IMR-90 (cell line): ENCODE measurements around the gene PRDX5. TPM values are rescaled to one million over a fixed set of nuclear protein-coding genes. Genes with fewer than 3 reads are reported as not detected.

Experiments used
- ATAC-seq: fragments of 200-7000 bp; cut with Tn5 transposase; 2 replicates; pipeline ENCODE4 v1.9.1; 2020; ENCODE audit warnings: low read depth, mild to moderate bottlenecking, moderate library complexity
- BruUV-seq: library from RNA; stranded (reverse); fragments of 400-500 nt; replicated peaks from 2 replicates; lab custom pipeline; 2021; lab: Mats Ljungman, UMichigan
- CTCF ChIA-PET: fragments of 300-600 bp; formaldehyde crosslinking; extraction: SDS; loops from one replicate; lab custom pipeline; 2021; ENCODE audit warnings: antibody characterized with exemption; lab: Yijun Ruan, JAX
- POLR2A ChIA-PET: fragments of 300-600 bp; sonication (Branson Sonifier 250); formaldehyde crosslinking; loops from one replicate; lab custom pipeline; 2022; ENCODE audit warnings: antibody characterized with exemption; ENCODE audit not compliant: unreplicated experiment; lab: Charles Lee
- DNase-seq: peaks from one replicate; pipeline ENCODE4 v3.0.0; 2013
- H2AFZ ChIP-seq: replicated peaks from 2 replicates; pipeline ENCODE3; 2013; ENCODE audit warnings: low read length, mild to moderate bottlenecking; ENCODE audit not compliant: poor library complexity
- H2AK5ac ChIP-seq: 2 replicates; pipeline ENCODE4 v1.6.1; 2013; ENCODE audit warnings: low read depth, low read length, inconsistent platforms
- H2AK9ac ChIP-seq: replicated peaks from 2 replicates; pipeline ENCODE3; 2013; ENCODE audit warnings: mild to moderate bottlenecking, low read depth, low read length, moderate library complexity; ENCODE audit not compliant: poor library complexity
- H2BK120ac ChIP-seq: 2 replicates; pipeline ENCODE4 v1.6.1; 2013; ENCODE audit warnings: low read depth, low read length, inconsistent platforms
- H2BK15ac ChIP-seq: 3 replicates; pipeline ENCODE4 v1.6.1; 2013; ENCODE audit warnings: low read depth, low read length, inconsistent platforms
- H2BK20ac ChIP-seq: 2 replicates; pipeline ENCODE4 v1.6.1; 2013; ENCODE audit warnings: low read depth, mild to moderate bottlenecking, inconsistent platforms, low read length, moderate library complexity
- H2BK5ac ChIP-seq: 2 replicates; pipeline ENCODE4 v1.6.1; 2013; ENCODE audit warnings: mild to moderate bottlenecking, low read depth, low read length, inconsistent platforms; ENCODE audit not compliant: poor library complexity, severe bottlenecking
- H3K14ac ChIP-seq: replicated peaks from 2 replicates; pipeline ENCODE4 v1.6.1; 2013; ENCODE audit warnings: low read depth, low read length, inconsistent platforms
- H3K18ac ChIP-seq: 2 replicates; pipeline ENCODE4 v1.6.1; 2013; ENCODE audit warnings: low read depth, low read length, control low read depth
- H3K23ac ChIP-seq: 2 replicates; pipeline ENCODE4 v1.6.1; 2013; ENCODE audit warnings: low read depth, low read length, inconsistent platforms
- H3K27ac ChIP-seq: 2 replicates; pipeline ENCODE4 v1.5.1; 2013; ENCODE audit warnings: mild to moderate bottlenecking, control low read depth, low read length; ENCODE audit not compliant: insufficient read depth
- H3K27me3 ChIP-seq: 2 replicates; pipeline ENCODE4 v1.6.1; 2013; ENCODE audit warnings: low read length; ENCODE audit not compliant: control insufficient read depth, insufficient read depth
- H3K36me3 ChIP-seq: 2 replicates; pipeline ENCODE4 v1.6.1; 2013; ENCODE audit warnings: low read length, mixed read lengths; ENCODE audit not compliant: control insufficient read depth, insufficient read depth
- H3K4ac ChIP-seq: 2 replicates; pipeline ENCODE4 v1.6.1; 2013; ENCODE audit warnings: low read depth, low read length, inconsistent platforms
- H3K4me1 ChIP-seq: 2 replicates; pipeline ENCODE4 v1.6.1; 2013; ENCODE audit warnings: low read length, mixed read lengths; ENCODE audit not compliant: control insufficient read depth, insufficient read depth
- H3K4me2 ChIP-seq: 2 replicates; pipeline ENCODE4 v1.6.1; 2013; ENCODE audit warnings: low read depth, mild to moderate bottlenecking, control low read depth, low read length, moderate library complexity
- H3K4me3 ChIP-seq: 2 replicates; pipeline ENCODE4 v1.5.1; 2013; ENCODE audit warnings: low read depth, mild to moderate bottlenecking, control low read depth, low read length, moderate library complexity; ENCODE audit not compliant: insufficient read depth
- H3K56ac ChIP-seq: 2 replicates; pipeline ENCODE4 v1.6.1; 2013; ENCODE audit warnings: low read length, inconsistent platforms; ENCODE audit not compliant: insufficient read depth; ENCODE audit errors: extremely low read depth
- H3K79me1 ChIP-seq, 2 experiments: 2 replicates each; pipeline ENCODE4 v1.6.1; 2013; ENCODE audit warnings: low read length in 2 of 2, inconsistent platforms in 1 of 2, low read depth in 1 of 2
- H3K9ac ChIP-seq: 2 replicates; pipeline ENCODE4 v1.6.1; 2013; ENCODE audit warnings: low read depth, low read length, control low read depth
- H3K9me1 ChIP-seq: 2 replicates; pipeline ENCODE4 v1.6.1; 2013; ENCODE audit warnings: low read length, inconsistent platforms; ENCODE audit not compliant: insufficient read depth
- H3K9me3 ChIP-seq: 2 replicates; pipeline ENCODE4 v1.6.1; 2013; ENCODE audit warnings: low read length; ENCODE audit not compliant: control insufficient read depth, insufficient read depth
- H4K20me1 ChIP-seq: 2 replicates; pipeline ENCODE4 v1.6.1; 2013; ENCODE audit warnings: low read length, inconsistent platforms; ENCODE audit not compliant: insufficient read depth
- H4K5ac ChIP-seq: 2 replicates; pipeline ENCODE4 v1.6.1; 2013; ENCODE audit warnings: mild to moderate bottlenecking, low read depth, low read length, control low read depth
- H4K8ac ChIP-seq, 2 experiments: 2 replicates each; pipeline ENCODE4 v1.6.1; 2013; ENCODE audit warnings: low read depth in 2 of 2, low read length in 2 of 2, control low read depth in 1 of 2, inconsistent platforms in 1 of 2
- H4K91ac ChIP-seq: 2 replicates; pipeline ENCODE4 v1.6.1; 2013; ENCODE audit warnings: low read depth, low read length, inconsistent platforms; ENCODE audit not compliant: insufficient read depth
- BHLHE40 ChIP-seq: fragments of 150-350 bp; IDR thresholded peaks from 2 replicates; pipeline ENCODE4 v1.6.1; 2016; ENCODE audit warnings: mild to moderate bottlenecking, low read depth, low read length
- CEBPB ChIP-seq: IDR thresholded peaks from 2 replicates; pipeline ENCODE4 v1.6.1; 2012; ENCODE audit warnings: low read depth, low read length, improper control_type of control experiment
- CHD1 ChIP-seq: IDR thresholded peaks from 2 replicates; pipeline ENCODE4 v1.6.1; 2012; ENCODE audit warnings: low read depth, low read length, improper control_type of control experiment
- FOS ChIP-seq: fragments of 150-350 bp; IDR thresholded peaks from 2 replicates; pipeline ENCODE4 v1.6.1; 2016; ENCODE audit warnings: low read depth, low read length
- MAFK ChIP-seq: IDR thresholded peaks from 2 replicates; pipeline ENCODE4 v1.6.1; 2012; ENCODE audit warnings: low read depth, low read length, improper control_type of control experiment
- MAZ ChIP-seq: IDR thresholded peaks from 2 replicates; pipeline ENCODE4 v1.6.1; 2012; ENCODE audit warnings: low read depth, mild to moderate bottlenecking, low read length, improper control_type of control experiment, moderate library complexity, borderline replicate concordance
- MXI1 ChIP-seq: IDR thresholded peaks from 2 replicates; pipeline ENCODE4 v1.6.1; 2012; ENCODE audit warnings: low read depth, mild to moderate bottlenecking, low read length, moderate library complexity, borderline replicate concordance
- NFE2L2 ChIP-seq: fragments of 150-350 bp; IDR thresholded peaks from 2 replicates; pipeline ENCODE4 v1.6.1; 2016; ENCODE audit warnings: low read depth, mild to moderate bottlenecking, low read length
- POLR2A ChIP-seq: IDR thresholded peaks from 2 replicates; pipeline ENCODE4 v1.6.1; 2012; ENCODE audit warnings: mild to moderate bottlenecking, low read depth, low read length
- RAD21 ChIP-seq: IDR thresholded peaks from 2 replicates; pipeline ENCODE4 v1.6.1; 2012; ENCODE audit warnings: low read length, improper control_type of control experiment
- RCOR1 ChIP-seq: IDR thresholded peaks from 2 replicates; pipeline ENCODE4 v1.6.1; 2012; ENCODE audit warnings: mild to moderate bottlenecking, low read length, improper control_type of control experiment; ENCODE audit not compliant: insufficient replicate concordance
- RFX5 ChIP-seq: IDR thresholded peaks from 2 replicates; pipeline ENCODE4 v1.8.0; 2012; ENCODE audit warnings: low read depth, mild to moderate bottlenecking, low read length, moderate library complexity
- SMC3 ChIP-seq: fragments of 150-350 bp; IDR thresholded peaks from 2 replicates; pipeline ENCODE4 v1.6.1; 2016; ENCODE audit warnings: low read depth, mild to moderate bottlenecking, antibody characterized with exemption, low read length, moderate library complexity
- WGBS, 2 experiments: methylation state at CpG; one replicate each; pipeline versions ENCODE4 v1.1.5 to v1.1.7; 2013; ENCODE audit warnings: missing lambda C conversion rate in 2 of 2; ENCODE audit not compliant: insufficient read length in 1 of 2; ENCODE audit errors: extremely low coverage in 2 of 2; 5-methylcytosine and 5-hydroxymethylcytosine counted together
- dilution Hi-C: fragments of 300-500 bp; cut with HindIII; formaldehyde crosslinking; loops from one replicate; pipeline ENCODE4 v1.14.3; 2018; ENCODE audit warnings: low sequenced_read_pairs; ENCODE audit not compliant: unreplicated experiment
- in situ Hi-C: fragments of 300-500 bp; cut with MboI; formaldehyde crosslinking; loops from 3 replicates; pipeline ENCODE4 v1.14.3; 2019; ENCODE audit warnings: low sequenced_read_pairs, inconsistent platforms, mixed read lengths
- intact Hi-C: fragments of 100-400 bp; cut with micrococcal nuclease; formaldehyde crosslinking; loops from 2 replicates; pipeline ENCODE4 v1.10.0; 2022
- polyA plus RNA-seq, 3 experiments: library from polyadenylated mRNA; depleted of rRNA; stranded (reverse); fragments of >200 nt; gene quantifications; 2 replicates each; pipeline ENCODE4 v1.2.3, GENCODE V29; 2012; ENCODE audit warnings: low replicate concordance in 1 of 3
- total RNA-seq: library from RNA; depleted of rRNA; stranded (reverse); fragments of >200 nt; gene quantifications from 2 replicates; pipeline ENCODE4 v1.2.3, GENCODE V29; 2012
- TF ChIP-seq, protein P1 (sequence below): fragments of 150-350 bp; IDR thresholded peaks from 2 replicates; pipeline ENCODE4 v1.6.1; 2016; ENCODE audit warnings: low read depth, mild to moderate bottlenecking, low read length, moderate library complexity, borderline replicate concordance
- TF ChIP-seq, protein P2 (sequence below): fragments of 150-350 bp; IDR thresholded peaks from 2 replicates; pipeline ENCODE4 v1.6.1; 2017; ENCODE audit warnings: mild to moderate bottlenecking, antibody characterized with exemption, low read length, low read depth
- TF ChIP-seq, protein P3 (sequence below): conservative IDR thresholded peaks from 2 replicates; pipeline ENCODE4 v1.5.1; 2012; ENCODE audit warnings: mild to moderate bottlenecking, low read depth, low read length, improper control_type of control experiment

Gene PRDX5
- total and polyA plus RNA-seq, 2 of the 4 experiments (the other 2 are of a cell fraction) = 120 to 292 TPM

DNA sequence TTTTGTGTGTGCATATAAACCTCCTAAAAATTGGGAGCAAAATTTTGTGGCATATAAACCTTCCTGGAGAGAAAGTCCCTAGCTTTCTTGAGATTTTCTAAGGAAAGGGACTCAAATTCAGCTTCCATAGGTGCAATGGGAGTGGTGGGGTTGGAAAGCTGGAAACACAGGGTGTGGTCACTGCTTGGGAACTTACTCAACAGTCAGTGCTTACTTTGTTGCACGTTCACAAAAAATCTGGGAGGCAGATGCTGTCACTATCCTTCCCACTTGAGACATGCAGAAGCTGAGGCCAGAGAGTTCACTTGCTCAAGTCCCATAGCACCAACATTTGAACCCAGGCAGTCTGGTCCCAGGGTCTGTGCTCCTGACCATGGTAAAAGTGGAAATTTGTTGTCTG is 21.7 kb upstream of the PRDX5 start:
- no peak for TF ChIP-seq MAFK
- TF ChIP-seq RFX5 = no peak
- TF ChIP-seq SMC3 = no peak
- TF ChIP-seq, protein P1, sequence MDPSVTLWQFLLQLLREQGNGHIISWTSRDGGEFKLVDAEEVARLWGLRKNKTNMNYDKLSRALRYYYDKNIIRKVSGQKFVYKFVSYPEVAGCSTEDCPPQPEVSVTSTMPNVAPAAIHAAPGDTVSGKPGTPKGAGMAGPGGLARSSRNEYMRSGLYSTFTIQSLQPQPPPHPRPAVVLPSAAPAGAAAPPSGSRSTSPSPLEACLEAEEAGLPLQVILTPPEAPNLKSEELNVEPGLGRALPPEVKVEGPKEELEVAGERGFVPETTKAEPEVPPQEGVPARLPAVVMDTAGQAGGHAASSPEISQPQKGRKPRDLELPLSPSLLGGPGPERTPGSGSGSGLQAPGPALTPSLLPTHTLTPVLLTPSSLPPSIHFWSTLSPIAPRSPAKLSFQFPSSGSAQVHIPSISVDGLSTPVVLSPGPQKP = no peak
- TF ChIP-seq MAZ = no peak
- TF ChIP-seq RCOR1 = no peak
- no peak for TF ChIP-seq CEBPB
- TF ChIP-seq, protein P2, sequence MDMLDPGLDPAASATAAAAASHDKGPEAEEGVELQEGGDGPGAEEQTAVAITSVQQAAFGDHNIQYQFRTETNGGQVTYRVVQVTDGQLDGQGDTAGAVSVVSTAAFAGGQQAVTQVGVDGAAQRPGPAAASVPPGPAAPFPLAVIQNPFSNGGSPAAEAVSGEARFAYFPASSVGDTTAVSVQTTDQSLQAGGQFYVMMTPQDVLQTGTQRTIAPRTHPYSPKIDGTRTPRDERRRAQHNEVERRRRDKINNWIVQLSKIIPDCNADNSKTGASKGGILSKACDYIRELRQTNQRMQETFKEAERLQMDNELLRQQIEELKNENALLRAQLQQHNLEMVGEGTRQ = no peak
- TF ChIP-seq MXI1 = no peak
- no peak for TF ChIP-seq POLR2A
- no peak for TF ChIP-seq NFE2L2
- TF ChIP-seq FOS = no peak
- TF ChIP-seq CHD1 = no peak
- no peak for TF ChIP-seq BHLHE40
- TF ChIP-seq, protein P3, sequence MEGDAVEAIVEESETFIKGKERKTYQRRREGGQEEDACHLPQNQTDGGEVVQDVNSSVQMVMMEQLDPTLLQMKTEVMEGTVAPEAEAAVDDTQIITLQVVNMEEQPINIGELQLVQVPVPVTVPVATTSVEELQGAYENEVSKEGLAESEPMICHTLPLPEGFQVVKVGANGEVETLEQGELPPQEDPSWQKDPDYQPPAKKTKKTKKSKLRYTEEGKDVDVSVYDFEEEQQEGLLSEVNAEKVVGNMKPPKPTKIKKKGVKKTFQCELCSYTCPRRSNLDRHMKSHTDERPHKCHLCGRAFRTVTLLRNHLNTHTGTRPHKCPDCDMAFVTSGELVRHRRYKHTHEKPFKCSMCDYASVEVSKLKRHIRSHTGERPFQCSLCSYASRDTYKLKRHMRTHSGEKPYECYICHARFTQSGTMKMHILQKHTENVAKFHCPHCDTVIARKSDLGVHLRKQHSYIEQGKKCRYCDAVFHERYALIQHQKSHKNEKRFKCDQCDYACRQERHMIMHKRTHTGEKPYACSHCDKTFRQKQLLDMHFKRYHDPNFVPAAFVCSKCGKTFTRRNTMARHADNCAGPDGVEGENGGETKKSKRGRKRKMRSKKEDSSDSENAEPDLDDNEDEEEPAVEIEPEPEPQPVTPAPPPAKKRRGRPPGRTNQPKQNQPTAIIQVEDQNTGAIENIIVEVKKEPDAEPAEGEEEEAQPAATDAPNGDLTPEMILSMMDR = no peak
- no peak for TF ChIP-seq RAD21
- Histone ChIP-seq H3K14ac (no peak overlapping the region), H3K23ac (no peak overlapping the region), H2AK5ac (no peak overlapping the region), H2BK120ac (no peak overlapping the region), H3K4me3 (no peak overlapping the region), H3K9me3 (no peaks in the 10 kb centered on the region), H2BK5ac (no peak overlapping the region), H3K56ac (no peak overlapping the region), H3K9me1 (no peaks in the 10 kb centered on the region), H3K27ac (no peak overlapping the region), H3K4me1 (peaks cover 8% of the 10 kb centered on the region), H3K4me2 (no peak overlapping the region), H2AK9ac (no peak overlapping the region), H4K20me1 (peaks cover 4% of the 10 kb centered on the region; the same call in 1 of the 2 replicates), H2BK15ac (no peak overlapping the region), H3K79me1 (no peaks in the 10 kb centered on the region), H2AFZ (no peak overlapping the region), H3K27me3 (peaks cover 94% of the 10 kb centered on the region), H4K5ac (no peak overlapping the region), H3K36me3 (no peaks in the 10 kb centered on the region), H2BK20ac (no peak overlapping the region), H4K91ac (no peak overlapping the region), H3K18ac (no peak overlapping the region), H3K9ac (no peak overlapping the region), H4K8ac (no peak overlapping the region), H3K4ac (no peak overlapping the region)
- CTCF ChIA-PET = no interaction called here
- POLR2A ChIA-PET = no interaction called here
- in situ Hi-C loops = no loop called here
- no TSS peak for BruUV-seq
- dilution Hi-C loops = no loop called here
- intact Hi-C loops = no loop called here
- DNase-seq = no peak
- no peak for ATAC-seq
- 0% methylated on average over 1 of the region's 1 CpG; no CpG with 5 or more reads in 1 of the 2 experiments for WGBS, 2 experiments
